NB4 (cell line): ENCODE results near the gene CFAP53.
"Not testable (repeated sequence)": the region's sequence is repeated elsewhere in the genome, so short reads cannot be mapped to it uniquely, and the experiment has no call there.

ENCODE experiments used
- DNase-seq: peaks from one replicate; pipeline ENCODE4 v3.0.0; 2010; ENCODE audit warnings: low read depth
- H3K4me3 ChIP-seq: one replicate; pipeline ENCODE4 v1.5.1; 2011; ENCODE audit warnings: mild to moderate bottlenecking, low read depth, low read length, moderate library complexity
- MYC ChIP-seq: IDR thresholded peaks from 2 replicates; pipeline ENCODE4 v1.6.1; 2011; ENCODE audit warnings: low read depth, low read length
- POLR2A ChIP-seq: IDR thresholded peaks from 2 replicates; pipeline ENCODE4 v1.6.1; 2011; ENCODE audit warnings: mild to moderate bottlenecking; ENCODE audit not compliant: insufficient read length; ENCODE audit errors: extremely low read depth
- TF ChIP-seq, protein P1 (sequence below): IDR thresholded peaks from one replicate; pipeline ENCODE4 v1.5.1; 2012; ENCODE audit warnings: low read depth, low read length
- TF ChIP-seq, protein P2 (sequence below): IDR thresholded peaks from 2 replicates; pipeline ENCODE4 v1.6.1; 2011; ENCODE audit warnings: low read depth, low read length

The CFAP53 gene

DNA sequence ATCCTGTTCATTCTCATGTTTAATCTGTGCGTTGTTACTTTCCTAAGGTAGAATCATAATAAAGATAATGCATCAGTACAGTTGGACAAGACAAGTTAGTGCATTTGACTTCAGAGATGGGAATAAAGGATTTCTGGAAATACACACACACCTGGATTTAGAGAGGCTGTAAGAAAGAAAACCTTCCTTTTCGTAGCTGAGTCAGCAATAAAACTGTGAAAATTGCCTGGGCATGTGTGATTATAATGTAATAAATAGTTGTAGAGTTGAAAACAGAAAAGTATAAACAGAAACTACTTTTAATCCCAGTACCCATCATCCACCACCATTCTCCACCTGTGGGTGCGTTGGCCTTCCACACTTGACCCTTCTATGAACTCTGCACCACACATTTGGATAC lies 15.4 kb downstream of the CFAP53 start:
- no peak overlapping the region for H3K4me3 ChIP-seq
- no peak for DNase-seq
- TF ChIP-seq POLR2A: no peak
- TF ChIP-seq, protein P1, sequence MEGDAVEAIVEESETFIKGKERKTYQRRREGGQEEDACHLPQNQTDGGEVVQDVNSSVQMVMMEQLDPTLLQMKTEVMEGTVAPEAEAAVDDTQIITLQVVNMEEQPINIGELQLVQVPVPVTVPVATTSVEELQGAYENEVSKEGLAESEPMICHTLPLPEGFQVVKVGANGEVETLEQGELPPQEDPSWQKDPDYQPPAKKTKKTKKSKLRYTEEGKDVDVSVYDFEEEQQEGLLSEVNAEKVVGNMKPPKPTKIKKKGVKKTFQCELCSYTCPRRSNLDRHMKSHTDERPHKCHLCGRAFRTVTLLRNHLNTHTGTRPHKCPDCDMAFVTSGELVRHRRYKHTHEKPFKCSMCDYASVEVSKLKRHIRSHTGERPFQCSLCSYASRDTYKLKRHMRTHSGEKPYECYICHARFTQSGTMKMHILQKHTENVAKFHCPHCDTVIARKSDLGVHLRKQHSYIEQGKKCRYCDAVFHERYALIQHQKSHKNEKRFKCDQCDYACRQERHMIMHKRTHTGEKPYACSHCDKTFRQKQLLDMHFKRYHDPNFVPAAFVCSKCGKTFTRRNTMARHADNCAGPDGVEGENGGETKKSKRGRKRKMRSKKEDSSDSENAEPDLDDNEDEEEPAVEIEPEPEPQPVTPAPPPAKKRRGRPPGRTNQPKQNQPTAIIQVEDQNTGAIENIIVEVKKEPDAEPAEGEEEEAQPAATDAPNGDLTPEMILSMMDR: no peak

DNA sequence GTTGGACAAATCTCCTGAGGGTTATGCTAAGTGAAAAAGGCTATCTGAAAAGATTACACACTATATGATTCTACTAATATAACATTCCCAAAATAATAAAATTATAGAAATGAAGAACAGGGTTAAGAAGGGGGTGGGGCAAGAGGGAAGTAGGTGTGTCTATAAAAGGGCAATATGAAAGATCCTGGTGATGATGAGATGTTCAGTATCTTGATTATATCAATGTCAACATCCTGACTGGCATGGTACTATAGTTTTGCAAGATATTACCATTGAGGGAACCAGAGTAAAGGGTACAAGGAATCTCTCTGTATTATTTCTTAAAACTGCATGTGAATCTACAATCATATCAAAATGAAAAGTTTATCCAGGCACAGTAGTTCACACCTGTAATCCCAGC lies 16.7 kb downstream of the CFAP53 start:
- no peak for DNase-seq
- H3K4me3 ChIP-seq: no peak overlapping the region
- TF ChIP-seq POLR2A: no peak
- no peak for TF ChIP-seq MYC
- TF ChIP-seq, protein P1: no peak
- TF ChIP-seq, protein P2, sequence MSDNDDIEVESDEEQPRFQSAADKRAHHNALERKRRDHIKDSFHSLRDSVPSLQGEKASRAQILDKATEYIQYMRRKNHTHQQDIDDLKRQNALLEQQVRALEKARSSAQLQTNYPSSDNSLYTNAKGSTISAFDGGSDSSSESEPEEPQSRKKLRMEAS: no peak

DNA sequence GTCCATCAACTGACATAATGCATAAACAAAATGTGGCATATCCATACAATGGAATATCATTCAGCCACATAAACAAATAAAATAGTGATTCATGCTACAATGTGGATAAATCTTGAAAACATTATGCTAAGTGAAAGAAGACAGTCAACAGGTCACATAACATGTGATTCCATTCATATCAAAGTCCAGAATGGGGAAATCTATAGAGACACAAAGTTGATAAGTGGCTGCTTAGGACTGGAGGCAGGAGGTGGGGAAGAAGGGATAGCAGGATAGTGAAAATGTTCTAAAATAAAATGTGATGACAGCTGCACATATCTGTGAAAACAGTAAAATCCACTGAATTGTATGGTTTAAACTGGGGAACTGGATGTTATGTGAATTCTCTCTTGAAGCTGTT lies 18.7 kb downstream of the CFAP53 start:
- DNase-seq: no peak
- TF ChIP-seq, protein P2: no peak
- TF ChIP-seq MYC (no peak), POLR2A (no peak)
- TF ChIP-seq, protein P1: no peak
- no peak overlapping the region for H3K4me3 ChIP-seq

DNA sequence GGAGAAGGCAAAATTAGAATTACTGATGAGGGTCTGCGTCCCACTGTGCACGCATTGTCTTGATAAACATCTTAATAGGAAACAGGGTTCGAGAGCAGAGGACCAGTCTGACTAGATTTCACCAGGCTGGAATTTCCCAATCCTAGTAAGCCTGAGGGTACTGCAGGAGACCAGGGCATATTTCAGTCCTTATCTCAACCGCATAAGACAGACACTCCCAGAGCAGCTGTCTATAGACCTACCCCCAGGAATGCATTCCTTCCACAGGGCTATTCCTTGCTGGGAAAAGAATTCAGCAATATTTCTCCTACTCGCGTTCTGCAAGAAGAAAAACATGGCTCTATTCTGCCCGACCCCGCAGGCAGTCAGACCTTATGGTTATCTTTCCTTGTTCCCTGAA lies 24.5 kb downstream of the CFAP53 start:
- H3K4me3 ChIP-seq, DNase-seq: not testable (repeated sequence)

DNA sequence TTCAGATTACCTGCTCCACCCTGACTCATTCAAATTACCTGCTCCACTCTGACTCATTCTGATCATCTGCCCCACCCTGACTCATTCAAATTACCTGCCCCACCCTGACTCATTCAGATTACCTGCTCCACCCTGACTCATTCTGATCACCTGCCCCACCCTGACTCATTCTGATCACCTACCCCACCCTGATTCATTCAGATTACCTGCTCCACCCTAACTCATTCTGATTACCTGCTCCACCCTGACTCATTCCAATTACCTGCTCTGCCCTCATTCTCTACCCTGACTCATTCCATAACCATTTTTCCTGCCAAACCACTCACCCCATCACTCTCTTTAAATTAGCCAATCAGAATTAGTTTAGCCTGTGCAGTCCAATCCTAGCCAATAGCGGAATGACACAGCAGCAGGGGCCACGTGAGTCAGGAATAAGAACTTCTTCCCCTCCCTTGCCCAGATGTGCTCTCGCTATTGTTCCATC lies 26.2 kb downstream of the CFAP53 start:
- no peak overlapping the region for H3K4me3 ChIP-seq
- no peak for DNase-seq
- TF ChIP-seq, protein P2: no peak
- TF ChIP-seq, protein P1: no peak
- no peak for TF ChIP-seq MYC
- TF ChIP-seq POLR2A: no peak

DNA sequence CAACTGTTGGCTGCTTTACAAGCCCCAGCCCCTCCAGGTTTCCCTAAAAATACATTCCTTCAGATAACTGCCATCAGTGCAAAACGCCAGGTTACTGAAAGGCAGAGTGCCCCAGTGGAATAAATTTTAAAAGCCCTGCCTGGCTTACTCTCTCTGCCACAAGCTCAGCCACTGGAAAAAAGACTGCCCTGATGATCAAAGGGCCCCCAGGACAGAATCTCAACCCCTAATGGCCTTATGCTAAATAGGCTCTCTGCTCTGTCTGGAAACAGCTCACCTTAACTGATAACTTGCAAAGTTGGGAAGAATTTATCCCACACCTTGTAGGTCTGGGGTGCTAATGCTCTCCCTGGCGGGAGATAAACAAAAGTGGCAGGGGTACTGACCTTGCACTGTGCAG lies 33.9 kb downstream of the CFAP53 start:
- H3K4me3 ChIP-seq: no peak overlapping the region
- no peak for DNase-seq
- TF ChIP-seq, protein P1: no peak
- TF ChIP-seq, protein P2: no peak
- TF ChIP-seq POLR2A (no peak), MYC (no peak)
